HG02970 (cell line): ENCODE measurements around the gene NCOA7.
"Not testable (repeated sequence)": the region's sequence is repeated elsewhere in the genome, so short reads cannot be mapped to it uniquely, and the experiment has no call there.

ENCODE experiments used
- ATAC-seq: cut with Tn5 transposase; IDR thresholded peaks from one replicate; pipeline ENCODE4 v1.9.1; 2021; ENCODE audit warnings: mild to moderate bottlenecking, moderate library complexity, moderate number of reproducible peaks; ENCODE audit not compliant: unreplicated experiment, low FRiP score

NCOA7 gene

GRCh38 chr6:125957845-125958244 lies 167.1 kb downstream of the NCOA7 start:
- no peak for ATAC-seq

GRCh38 chr6:125959041-125959440 lies 168.3 kb downstream of the NCOA7 start:
- no peak for ATAC-seq

- no peak for ATAC-seq
These were observed 170.4 kb downstream of the NCOA7 start for GRCh38 chr6:125961117-125961516.

GRCh38 chr6:125962900-125963497 lies 172.2 kb downstream of the NCOA7 start:
- no peak for ATAC-seq

GRCh38 chr6:125963817-125964216 lies 173.1 kb downstream of the NCOA7 start:
- no peak for ATAC-seq

- ATAC-seq = no peak
These were observed 175.8 kb downstream of the NCOA7 start for GRCh38 chr6:125966569-125966968.

GRCh38 chr6:125968493-125968892 lies 177.7 kb downstream of the NCOA7 start:
- ATAC-seq = no peak

- no peak for ATAC-seq
These were observed 180.0 kb downstream of the NCOA7 start for GRCh38 chr6:125970760-125971159.

- ATAC-seq = not testable (repeated sequence)
These were observed 181.7 kb downstream of the NCOA7 start for GRCh38 chr6:125972478-125972877.

GRCh38 chr6:125974214-125974866 lies 183.6 kb downstream of the NCOA7 start:
- no peak for ATAC-seq

- ATAC-seq = no peak
These were observed 188.3 kb downstream of the NCOA7 start for GRCh38 chr6:125979101-125979500.
